Stimulated activated CD4-positive, alpha-beta T cell treated with anti-CD3 and anti-CD28 coated beads, Interleukin-2, amount 100 ng/mL, for 4 hours (primary cell): Measurements from ENCODE around the gene PSPN.

ENCODE experiments used
- DNase-seq: peaks from one replicate; pipeline ENCODE4 v3.0.0-alpha.2; 2020; ENCODE audit warnings: low read depth

The PSPN gene

GRCh38 chr19:6325614-6326013 lies 50.1 kb downstream of the PSPN start:
- DNase-seq = no peak
